NT2/D1 (cell line): ENCODE measurements around the gene UNC5C.

Source experiments
- SUZ12 ChIP-seq: IDR thresholded peaks from 2 replicates; pipeline ENCODE4 v1.6.1; 2011; ENCODE audit not compliant: insufficient read length, insufficient read depth; ENCODE audit errors: extremely low read depth
- YY1 ChIP-seq: IDR thresholded peaks from 2 replicates; pipeline ENCODE4 v1.6.1; 2011; ENCODE audit not compliant: insufficient read length, insufficient read depth
- ZNF274 ChIP-seq: IDR thresholded peaks from 2 replicates; pipeline ENCODE4 v1.6.1; 2011; ENCODE audit warnings: mild to moderate bottlenecking, low read depth, low read length

DNA sequence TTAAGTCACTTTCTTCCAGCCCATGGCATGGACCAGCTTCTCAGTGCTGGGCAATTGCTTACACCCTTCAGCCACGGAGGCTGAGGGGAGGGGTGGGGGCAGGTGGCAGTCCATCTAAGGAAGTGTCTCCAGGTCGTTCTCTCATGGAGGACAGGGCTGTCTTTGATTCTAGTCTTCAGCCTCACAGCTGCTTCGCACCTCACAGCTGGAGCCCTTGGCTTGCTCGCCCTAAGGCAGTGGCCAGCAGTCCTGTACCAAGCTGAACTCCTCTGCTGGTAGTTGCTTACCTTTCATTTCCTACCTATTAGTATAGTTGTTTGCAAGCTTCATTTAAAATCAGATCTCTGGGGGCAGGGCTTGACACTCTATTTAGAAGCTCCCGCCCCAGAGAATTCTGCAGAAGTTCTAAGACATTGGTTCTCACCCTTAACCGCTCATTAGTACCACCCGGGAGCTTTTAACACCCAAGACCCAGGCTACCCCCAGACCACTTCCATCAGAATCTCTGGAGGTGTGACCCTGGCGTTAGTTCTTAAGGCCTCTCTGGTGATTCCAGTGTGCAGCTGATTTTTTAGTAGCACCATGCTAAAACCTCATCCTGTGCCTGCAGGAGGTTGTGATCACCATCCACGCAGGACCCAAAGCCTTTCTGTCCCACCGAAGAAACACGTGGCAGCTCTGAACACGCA is 386.8 kb downstream of the UNC5C start:
- TF ChIP-seq ZNF274 (no peak), SUZ12 (no peak), YY1 (no peak)
